Right ventricle myocardium superior (tissue), 1 donor: ENCODE measurements around the gene DGKD. TPM values are rescaled to one million over a fixed set of nuclear protein-coding genes. Genes with fewer than 3 reads are reported as not detected.

Experiments
- ATAC-seq: fragments of 200-7000 bp; cut with Tn5 transposase; one replicate; pipeline ENCODE4 v1.9.1; 2020; ENCODE audit warnings: mild to moderate bottlenecking; ENCODE audit not compliant: poor library complexity
- DNase-seq: peaks from one replicate; pipeline ENCODE4 v3.0.0-alpha.2; 2020
- intact Hi-C: fragments of 100-400 bp; cut with DNase I; formaldehyde crosslinking; loops from one replicate; pipeline ENCODE4 v1.11.2; 2022
- total RNA-seq: library from RNA; stranded (reverse); fragmentation: NEBNext Ultra II Directional; extraction: Animal tissue kit (Norgen Biotek cat#: 25700); gene quantifications from one replicate; pipeline ENCODE4 v1.2.1, GENCODE V29; 2021
- donor health status: DM: no; HTN: yes; CAD: no; lungs with severe emphysema.

The DGKD gene
- total RNA-seq, 1 donor from 2014 or later, result 27.2 TPM

DNA sequence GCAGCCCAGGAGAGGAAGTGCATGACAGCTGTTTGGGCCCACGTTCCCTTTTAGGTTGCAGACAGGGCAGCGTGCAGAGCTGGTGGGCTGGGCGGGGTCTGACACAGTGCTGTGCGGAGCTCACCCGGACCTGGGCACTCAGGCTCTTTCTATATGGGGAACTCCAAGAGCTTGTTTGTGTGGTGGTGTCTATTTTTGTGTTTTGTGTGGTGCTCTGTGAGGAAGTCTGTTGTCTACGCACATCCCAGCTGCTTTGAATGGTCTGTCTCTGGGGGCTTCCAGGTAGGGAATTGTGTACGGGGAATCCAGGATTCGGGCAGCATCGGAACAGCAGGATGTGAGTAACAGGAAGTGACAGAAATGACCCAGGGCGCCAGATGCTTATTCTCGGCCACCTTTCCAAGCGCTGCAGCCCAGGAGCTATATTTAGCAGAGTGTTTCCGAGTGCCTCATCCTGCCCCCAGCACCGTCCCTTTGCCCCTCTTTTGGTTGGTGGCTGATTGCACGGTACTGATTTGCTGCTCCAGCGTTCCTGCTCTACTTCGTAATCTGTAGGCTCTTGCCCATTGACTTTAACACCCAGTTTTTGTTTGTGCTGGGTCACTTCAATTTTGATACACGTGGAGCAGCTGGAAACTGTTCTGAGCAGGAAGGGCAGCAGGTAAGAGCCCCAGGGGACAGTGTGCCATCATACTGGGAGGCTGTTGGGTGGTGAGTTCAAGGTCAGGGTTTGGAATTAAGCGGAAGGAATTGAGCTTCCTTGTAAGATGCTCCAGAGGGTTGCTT is 64.7 kb downstream of the DGKD start:
- intact Hi-C loops, result no loop called here
- DNase-seq (peak; percentile 70), ATAC-seq (peak; percentile 83)

GRCh38 chr2:233419602-233420391 is 65.5 kb downstream of the DGKD start:
- intact Hi-C loops, result no loop called here
- DNase-seq (no peak), ATAC-seq (peak; percentile 52)

DNA sequence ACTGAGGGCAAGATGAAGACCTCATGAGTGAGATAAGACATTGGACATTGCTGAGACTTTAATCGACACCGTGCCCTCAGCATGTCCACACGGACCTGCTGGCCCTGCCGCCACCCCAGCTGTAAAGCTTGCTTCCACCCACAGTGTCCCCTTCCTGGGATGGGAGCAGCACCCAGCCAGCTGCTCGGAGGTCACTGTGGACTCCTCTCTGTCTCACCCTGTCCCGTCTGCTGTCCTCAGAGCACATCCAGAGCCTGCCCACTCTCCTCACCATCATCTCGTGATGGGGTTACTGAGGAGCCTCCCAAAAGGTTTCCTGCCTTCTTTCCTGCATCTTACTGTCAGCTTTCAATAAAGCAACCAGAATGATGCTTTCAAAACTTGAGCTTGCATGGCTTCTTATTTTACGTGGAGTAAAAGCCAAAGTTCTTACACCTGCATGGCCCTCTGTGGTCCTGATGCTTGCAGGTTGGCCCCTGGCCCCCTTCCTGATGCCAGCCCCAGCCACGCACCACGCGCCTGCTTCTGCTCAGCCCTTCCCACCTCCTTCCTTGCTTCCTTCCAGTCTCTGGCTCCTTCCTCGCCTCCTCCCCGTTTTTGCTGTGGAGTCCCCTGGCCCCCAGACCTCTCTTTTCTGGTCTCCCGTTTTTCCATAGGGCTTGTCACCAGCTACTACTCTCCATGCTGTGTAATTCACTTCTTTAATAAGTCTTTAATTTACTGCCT is 67.0 kb downstream of the DGKD start:
- DNase-seq (no peak), ATAC-seq (no peak)
- intact Hi-C loops, result no loop called here

- intact Hi-C loops, result no loop called here
- DNase-seq, result no peak
- ATAC-seq, result no peak
Measured at GRCh38 chr2:233422050-233422639, 67.9 kb downstream of the DGKD start.

DNA sequence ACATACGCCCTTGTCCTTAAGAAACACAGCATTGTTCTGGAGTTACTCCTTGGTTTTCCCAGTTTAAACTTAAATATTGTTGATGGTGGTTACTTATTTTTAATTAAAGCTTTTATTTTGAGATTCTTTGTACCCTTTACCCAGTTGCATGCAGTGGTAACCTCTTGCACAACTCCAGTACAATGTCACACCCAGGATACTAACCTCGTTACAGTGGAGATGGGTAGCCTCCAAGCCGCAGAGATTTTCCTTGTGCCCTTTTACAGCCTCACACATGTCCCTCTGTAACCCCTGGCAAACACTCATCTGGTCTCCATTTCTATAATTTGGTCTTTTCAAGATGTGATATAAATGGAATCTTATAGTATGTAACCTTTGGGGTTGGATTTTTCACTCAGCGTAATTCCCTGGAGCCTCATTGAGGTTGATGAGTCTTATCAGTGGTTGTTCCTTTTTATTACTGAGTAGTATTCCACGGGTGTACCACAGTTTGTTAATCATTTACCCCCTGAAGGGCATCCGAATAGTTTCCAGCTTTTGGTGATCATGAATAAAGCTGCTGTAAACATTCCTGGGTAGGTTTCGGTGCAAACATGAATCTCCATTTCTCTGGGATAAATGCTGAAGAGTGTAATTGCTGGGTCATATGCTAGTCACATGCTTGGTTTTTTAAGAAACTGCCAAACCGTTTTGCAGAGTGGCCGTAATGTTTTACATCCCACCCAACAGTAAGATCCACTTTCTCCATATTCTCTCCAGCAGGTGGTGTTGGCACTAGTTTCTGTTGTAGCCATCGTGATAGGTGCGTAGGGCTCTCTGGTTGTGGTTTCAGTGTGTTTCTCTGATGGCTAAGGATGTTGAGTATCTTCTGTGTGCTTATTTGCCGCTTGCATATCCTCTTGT is 68.6 kb downstream of the DGKD start:
- intact Hi-C loops, result no loop called here
- no peak for DNase-seq
- no peak for ATAC-seq

DNA sequence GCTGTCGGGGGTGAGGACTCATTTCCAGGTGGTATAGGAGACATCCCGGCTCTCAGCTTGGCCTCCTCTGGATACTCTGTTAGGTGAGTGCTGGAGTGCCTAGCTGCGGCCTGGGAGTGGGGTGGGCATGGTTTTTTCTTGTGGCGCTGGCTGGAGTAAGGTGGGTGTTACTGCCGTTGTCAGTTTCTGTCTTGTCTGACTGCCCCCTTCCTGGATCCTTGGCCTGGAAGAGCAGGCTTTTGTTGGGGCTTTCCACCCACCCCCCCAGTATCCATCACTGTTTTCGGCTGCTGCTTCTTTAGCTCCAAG is 69.2 kb downstream of the DGKD start:
- intact Hi-C loops, result no loop called here
- no peak for DNase-seq

GRCh38 chr2:233424154-233424951 is 70.1 kb downstream of the DGKD start:
- intact Hi-C loops, result no loop called here
- DNase-seq, result peak; percentile 76
- peak; percentile 79 for ATAC-seq

More for the DNA sequence above, 69.2 kb downstream of the DGKD start:
- ATAC-seq, result no peak

DNA sequence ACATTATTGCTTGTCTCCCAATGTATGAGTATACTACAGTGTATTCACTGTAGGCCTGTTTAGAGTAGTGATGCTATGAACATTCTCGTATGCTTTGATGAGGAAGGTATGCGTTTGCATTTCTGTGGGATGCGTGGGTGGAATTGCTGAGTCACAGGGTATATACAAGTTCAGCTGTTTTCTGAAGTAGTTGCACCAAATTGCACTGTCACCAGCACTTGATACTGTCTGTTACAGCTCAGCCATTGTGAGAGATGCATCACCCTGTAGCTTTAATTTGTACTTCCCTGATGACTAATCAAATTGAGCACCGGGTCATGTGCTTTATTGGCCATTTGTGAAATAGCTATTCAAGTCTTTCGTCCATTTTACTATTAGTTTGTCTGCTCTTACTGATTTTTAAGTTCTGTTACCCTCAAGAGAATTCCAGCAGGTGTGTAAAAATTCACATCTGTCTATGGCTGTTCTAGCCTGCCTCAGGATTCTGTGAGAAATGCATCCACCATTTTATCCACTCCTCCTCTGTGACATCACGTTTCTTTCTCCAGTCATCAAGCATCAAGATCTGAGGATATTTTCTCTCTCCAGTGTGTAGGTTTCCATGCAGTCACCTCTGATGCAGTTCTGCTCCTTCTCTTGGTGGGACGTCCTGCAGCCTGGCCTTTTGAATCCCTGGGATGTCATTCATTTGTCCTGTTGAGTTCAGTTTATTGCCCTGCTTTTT is 72.5 kb downstream of the DGKD start:
- intact Hi-C loops, result no loop called here
- DNase-seq, result no peak
- ATAC-seq, result no peak

- ATAC-seq, result no peak
- DNase-seq, result no peak
- intact Hi-C loops, result no loop called here
Measured at GRCh38 chr2:233428008-233428407, 73.7 kb downstream of the DGKD start.

- intact Hi-C loops, result no loop called here
- no peak for DNase-seq
- no peak for ATAC-seq
Measured at GRCh38 chr2:233428438-233428837, 74.1 kb downstream of the DGKD start.

GRCh38 chr2:233429175-233429897 is 75.0 kb downstream of the DGKD start:
- ATAC-seq (peak; percentile 37), DNase-seq (no peak)
- intact Hi-C loops, result no loop called here

DNA sequence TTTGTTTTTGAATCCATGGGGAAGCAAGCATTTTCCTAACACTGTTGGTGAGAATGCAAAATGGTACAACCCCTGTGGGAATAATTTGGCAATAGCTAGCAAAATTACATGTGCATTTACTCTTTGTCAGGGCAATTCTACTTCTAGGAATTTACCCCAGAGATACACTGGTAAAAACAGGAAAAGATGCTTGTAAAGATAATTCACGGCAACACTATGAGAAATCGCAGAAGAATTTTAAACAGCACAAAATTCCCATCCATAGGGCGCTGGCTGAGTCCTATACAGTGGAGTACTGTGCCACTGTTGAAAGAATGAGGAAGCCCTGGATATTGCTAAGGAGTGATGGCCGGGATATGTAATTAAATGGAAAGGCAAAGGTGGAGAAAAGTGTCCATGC is 75.8 kb downstream of the DGKD start:
- intact Hi-C loops, result no loop called here
- no peak for DNase-seq
- no peak for ATAC-seq

GRCh38 chr2:233430651-233431050 is 76.4 kb downstream of the DGKD start:
- no peak for DNase-seq
- intact Hi-C loops, result no loop called here
- ATAC-seq, result no peak

DNA sequence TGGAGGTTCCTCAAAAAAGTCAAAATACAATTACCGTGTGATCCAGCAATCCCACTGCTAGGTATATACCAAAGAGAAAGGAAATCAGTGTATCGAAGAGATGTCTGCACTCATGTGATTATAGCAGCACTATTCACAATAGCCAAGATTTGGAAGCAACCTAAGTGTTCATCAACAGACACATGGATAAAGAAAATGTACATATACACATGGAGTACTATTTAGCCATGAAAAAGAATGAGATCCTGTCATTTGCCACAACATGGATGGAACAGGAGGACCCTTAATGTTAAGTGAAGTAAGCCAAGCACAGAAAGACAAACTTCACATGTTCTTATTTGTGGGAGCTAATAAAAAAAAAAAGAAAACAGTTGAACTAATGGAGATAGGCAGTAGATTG is 78.7 kb downstream of the DGKD start:
- DNase-seq (no peak), ATAC-seq (no peak)
- intact Hi-C loops, result no loop called here

DNA sequence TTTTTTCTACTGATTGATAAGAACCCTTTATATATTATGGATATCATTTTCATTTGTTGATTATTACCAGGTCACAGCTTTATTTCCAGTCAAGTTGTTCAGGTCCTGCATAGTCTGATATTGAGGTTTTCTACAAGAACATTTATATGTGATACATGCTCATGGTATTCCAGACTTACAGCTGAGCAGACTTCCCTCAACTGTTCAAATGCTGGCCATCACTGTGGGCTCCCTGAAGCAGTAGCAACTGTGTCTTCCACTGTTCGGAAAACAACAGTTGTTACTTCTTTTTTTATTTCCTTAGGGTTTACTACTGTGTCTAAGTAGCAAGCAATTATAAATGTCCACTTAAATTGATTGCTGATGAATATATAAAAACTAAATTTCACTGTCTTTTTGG is 79.5 kb downstream of the DGKD start:
- intact Hi-C loops, result no loop called here
- DNase-seq (no peak), ATAC-seq (no peak)

GRCh38 chr2:233434666-233435330 is 80.5 kb downstream of the DGKD start:
- ATAC-seq (no peak), DNase-seq (no peak)
- intact Hi-C loops, result no loop called here
